ENCODE data around the gene KMT2C.
"Not testable (repeated sequence)": the region's sequence is repeated elsewhere in the genome, so short reads cannot be mapped to it uniquely, and the experiment has no call there.

The KMT2C gene

GRCh38 chr7:152307902-152308301 is 127.9 kb downstream of the KMT2C start:
- DNase-seq (ENCODE audit: low spot score), result no peak

- DNase-seq (ENCODE audit: low spot score), result not testable (repeated sequence)
These were observed 136.2 kb downstream of the KMT2C start for GRCh38 chr7:152299542-152300143.

- DNase-seq (ENCODE audit: low spot score), result no peak
These were observed 142.9 kb downstream of the KMT2C start for GRCh38 chr7:152292897-152293296.

GRCh38 chr7:152286972-152287371 is 148.8 kb downstream of the KMT2C start:
- not testable (repeated sequence) for DNase-seq (ENCODE audit: low spot score)

GRCh38 chr7:152286219-152286618 is 149.6 kb downstream of the KMT2C start:
- DNase-seq (ENCODE audit: low spot score), result not testable (repeated sequence)

GRCh38 chr7:152284998-152285397 is 150.8 kb downstream of the KMT2C start:
- not testable (repeated sequence) for DNase-seq (ENCODE audit: low spot score)

- DNase-seq (ENCODE audit: low spot score), result not testable (repeated sequence)
These were observed 158.1 kb downstream of the KMT2C start for GRCh38 chr7:152277687-152278086.

GRCh38 chr7:152270427-152270826 is 165.4 kb downstream of the KMT2C start:
- DNase-seq (ENCODE audit: low spot score), result not testable (repeated sequence)

GRCh38 chr7:152266859-152267258 is 168.9 kb downstream of the KMT2C start:
- not testable (repeated sequence) for DNase-seq (ENCODE audit: low spot score)

GRCh38 chr7:152264915-152265314 is 170.9 kb downstream of the KMT2C start:
- not testable (repeated sequence) for DNase-seq (ENCODE audit: low spot score)

GRCh38 chr7:152262146-152262545 is 173.7 kb downstream of the KMT2C start:
- DNase-seq (ENCODE audit: low spot score), result not testable (repeated sequence)

- not testable (repeated sequence) for DNase-seq (ENCODE audit: low spot score)
These were observed 176.2 kb downstream of the KMT2C start for GRCh38 chr7:152259645-152260044.

- not testable (repeated sequence) for DNase-seq (ENCODE audit: low spot score)
These were observed 188.0 kb downstream of the KMT2C start for GRCh38 chr7:152247851-152248250.

- not testable (repeated sequence) for DNase-seq (ENCODE audit: low spot score)
These were observed 190.4 kb downstream of the KMT2C start for GRCh38 chr7:152245417-152245816.

- DNase-seq (ENCODE audit: low spot score), result not testable (repeated sequence)
These were observed 192.3 kb downstream of the KMT2C start for GRCh38 chr7:152243464-152243863.

- not testable (repeated sequence) for DNase-seq (ENCODE audit: low spot score)
These were observed 194.5 kb downstream of the KMT2C start for GRCh38 chr7:152241301-152241700.

- DNase-seq (ENCODE audit: low spot score), result not testable (repeated sequence)
These were observed 199.5 kb downstream of the KMT2C start for GRCh38 chr7:152236306-152236705.

- DNase-seq (ENCODE audit: low spot score), result not testable (repeated sequence)
These were observed 201.4 kb downstream of the KMT2C start for GRCh38 chr7:152234421-152234820.

GRCh38 chr7:152231089-152231488 is 204.7 kb downstream of the KMT2C start:
- no peak for DNase-seq (ENCODE audit: low spot score)

GRCh38 chr7:152219556-152219955 is 216.2 kb downstream of the KMT2C start:
- DNase-seq (ENCODE audit: low spot score), result not testable (repeated sequence)

GRCh38 chr7:152208766-152209165 is 227.0 kb downstream of the KMT2C start:
- DNase-seq (ENCODE audit: low spot score), result not testable (repeated sequence)

GRCh38 chr7:152204417-152204816 is 231.4 kb downstream of the KMT2C start:
- not testable (repeated sequence) for DNase-seq (ENCODE audit: low spot score)

- DNase-seq (ENCODE audit: low spot score), result no peak
These were observed 232.7 kb downstream of the KMT2C start for GRCh38 chr7:152203095-152203494.

GRCh38 chr7:152202056-152202455 is 233.7 kb downstream of the KMT2C start:
- DNase-seq (ENCODE audit: low spot score), result no peak
